Measurements from ENCODE around the gene GJA4. TPM values are rescaled to one million over a fixed set of nuclear protein-coding genes. Genes with fewer than 3 reads are reported as not detected.

The GJA4 gene
- total and polyA plus RNA-seq, 2 donors (not counting 1 experiment from before 2014, with no cell fraction given): not detected

DNA sequence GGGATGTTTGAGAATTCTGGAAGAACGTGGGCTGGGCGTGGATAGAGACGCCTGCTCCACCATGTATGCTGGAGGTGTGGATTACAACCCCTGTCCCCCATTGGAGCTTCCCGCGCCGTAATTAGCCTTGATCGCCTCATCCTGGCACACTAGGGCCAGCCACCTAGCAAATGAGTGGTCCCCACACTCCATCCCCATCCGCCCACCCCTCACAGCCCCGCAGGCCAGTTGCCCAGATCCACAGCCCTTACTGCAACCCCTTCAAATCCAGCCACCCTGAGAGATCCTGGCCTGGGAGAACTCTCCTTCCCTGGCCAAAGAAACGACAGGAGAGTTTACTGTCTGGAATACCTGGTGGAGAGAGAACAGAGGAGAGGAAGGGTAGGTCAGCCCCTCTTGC lies 375 bp upstream of the GJA4 start:
- H3K4me1 ChIP-seq (ENCODE audit: control insufficient read depth, extremely low read depth, insufficient read depth, low read length): peaks cover 2% of the 10 kb centered on the region
- H3K9ac ChIP-seq (ENCODE audit: insufficient read depth, low read length): no peak overlapping the region
- no peaks in the 10 kb centered on the region for H3K79me2 ChIP-seq (ENCODE audit: control insufficient read depth, insufficient read depth, low read length)
- no peaks in the 10 kb centered on the region for H4K20me1 ChIP-seq (ENCODE audit: control insufficient read depth, extremely low read depth, insufficient read depth, low read length)
- H3K4me2 ChIP-seq (ENCODE audit: extremely low read depth, insufficient read depth, low read length): no peak overlapping the region
- no peak for DNase-seq (ENCODE audit: low read depth in 2 of 2)
- no peak overlapping the region for H2AFZ ChIP-seq (ENCODE audit: low read length)
- H3K4me3 ChIP-seq (replicated peaks in 1 of 4; ENCODE audit: control extremely low read depth in 1 of 4, insufficient read depth in 1 of 4, low read depth in 3 of 4, low read length in 4 of 4): no peak overlapping the region
- no peak overlapping the region for H3K27ac ChIP-seq (ENCODE audit: insufficient read depth, low read length)
- H3K9me3 ChIP-seq (ENCODE audit: control insufficient read depth, insufficient read depth, low read depth, low read length): no peaks in the 10 kb centered on the region
- no peaks in the 10 kb centered on the region for H3K36me3 ChIP-seq (ENCODE audit: control insufficient read depth, insufficient read depth, low read length)
- H3K27me3 ChIP-seq (ENCODE audit: control insufficient read depth, insufficient read depth, low read length): peaks cover 22% of the 10 kb centered on the region
- no peak for TF ChIP-seq EZH2 (IDR thresholded peaks at IDR 0.05; ENCODE audit: low read length, missing control alignments)
- no peak for TF ChIP-seq CTCF (conservative IDR thresholded peaks at IDR 0.05 in 1 of 2, IDR thresholded peaks at IDR 0.05 in 1 of 2; ENCODE audit: low read depth in 1 of 2, low read length in 2 of 2)

DNA sequence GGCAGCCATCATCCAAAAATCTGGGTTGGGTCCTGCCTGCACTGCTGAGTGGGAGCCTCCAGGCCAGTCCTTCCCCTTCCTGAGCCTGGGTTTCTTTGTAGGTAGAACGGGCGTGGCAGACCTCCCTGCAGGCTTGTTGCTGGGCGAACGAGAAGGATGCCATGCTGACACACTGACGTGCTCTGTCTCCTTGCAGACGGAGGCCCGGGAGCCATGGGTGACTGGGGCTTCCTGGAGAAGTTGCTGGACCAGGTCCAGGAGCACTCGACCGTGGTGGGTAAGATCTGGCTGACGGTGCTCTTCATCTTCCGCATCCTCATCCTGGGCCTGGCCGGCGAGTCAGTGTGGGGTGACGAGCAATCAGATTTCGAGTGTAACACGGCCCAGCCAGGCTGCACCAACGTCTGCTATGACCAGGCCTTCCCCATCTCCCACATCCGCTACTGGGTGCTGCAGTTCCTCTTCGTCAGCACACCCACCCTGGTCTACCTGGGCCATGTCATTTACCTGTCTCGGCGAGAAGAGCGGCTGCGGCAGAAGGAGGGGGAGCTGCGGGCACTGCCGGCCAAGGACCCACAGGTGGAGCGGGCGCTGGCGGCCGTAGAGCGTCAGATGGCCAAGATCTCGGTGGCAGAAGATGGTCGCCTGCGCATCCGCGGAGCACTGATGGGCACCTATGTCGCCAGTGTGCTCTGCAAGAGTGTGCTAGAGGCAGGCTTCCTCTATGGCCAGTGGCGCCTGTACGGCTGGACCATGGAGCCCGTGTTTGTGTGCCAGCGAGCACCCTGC lies 1.4 kb downstream of the GJA4 start:
- Histone ChIP-seq H2AFZ (ENCODE audit: low read length) (no peak overlapping the region), H3K27ac (ENCODE audit: insufficient read depth, low read length) (no peak overlapping the region), H3K9me3 (ENCODE audit: control insufficient read depth, insufficient read depth, low read depth, low read length) (no peaks in the 10 kb centered on the region), H4K20me1 (ENCODE audit: control insufficient read depth, extremely low read depth, insufficient read depth, low read length) (no peaks in the 10 kb centered on the region), H3K4me2 (ENCODE audit: extremely low read depth, insufficient read depth, low read length) (no peak overlapping the region), H3K4me1 (ENCODE audit: control insufficient read depth, extremely low read depth, insufficient read depth, low read length) (no peaks in the 10 kb centered on the region), H3K79me2 (ENCODE audit: control insufficient read depth, insufficient read depth, low read length) (no peaks in the 10 kb centered on the region), H3K4me3 (replicated peaks in 1 of 4; ENCODE audit: control extremely low read depth in 1 of 4, insufficient read depth in 1 of 4, low read depth in 3 of 4, low read length in 4 of 4) (no peak overlapping the region), H3K9ac (ENCODE audit: insufficient read depth, low read length) (no peak overlapping the region), H3K36me3 (ENCODE audit: control insufficient read depth, insufficient read depth, low read length) (no peaks in the 10 kb centered on the region), H3K27me3 (ENCODE audit: control insufficient read depth, insufficient read depth, low read length) (peaks cover 22% of the 10 kb centered on the region)
- TF ChIP-seq EZH2 (IDR thresholded peaks at IDR 0.05; ENCODE audit: low read length, missing control alignments): no peak
- no peak for TF ChIP-seq CTCF (conservative IDR thresholded peaks at IDR 0.05 in 1 of 2, IDR thresholded peaks at IDR 0.05 in 1 of 2; ENCODE audit: low read depth in 1 of 2, low read length in 2 of 2)
- no peak for DNase-seq (ENCODE audit: low read depth in 2 of 2)

DNA sequence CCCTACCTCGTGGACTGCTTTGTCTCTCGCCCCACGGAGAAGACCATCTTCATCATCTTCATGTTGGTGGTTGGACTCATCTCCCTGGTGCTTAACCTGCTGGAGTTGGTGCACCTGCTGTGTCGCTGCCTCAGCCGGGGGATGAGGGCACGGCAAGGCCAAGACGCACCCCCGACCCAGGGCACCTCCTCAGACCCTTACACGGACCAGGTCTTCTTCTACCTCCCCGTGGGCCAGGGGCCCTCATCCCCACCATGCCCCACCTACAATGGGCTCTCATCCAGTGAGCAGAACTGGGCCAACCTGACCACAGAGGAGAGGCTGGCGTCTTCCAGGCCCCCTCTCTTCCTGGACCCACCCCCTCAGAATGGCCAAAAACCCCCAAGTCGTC lies 2.0 kb downstream of the GJA4 start:
- Histone ChIP-seq H3K4me2 (ENCODE audit: extremely low read depth, insufficient read depth, low read length) (no peak overlapping the region), H3K27me3 (ENCODE audit: control insufficient read depth, insufficient read depth, low read length) (peaks cover 22% of the 10 kb centered on the region), H3K9ac (ENCODE audit: insufficient read depth, low read length) (no peak overlapping the region), H3K9me3 (ENCODE audit: control insufficient read depth, insufficient read depth, low read depth, low read length) (no peaks in the 10 kb centered on the region), H4K20me1 (ENCODE audit: control insufficient read depth, extremely low read depth, insufficient read depth, low read length) (no peaks in the 10 kb centered on the region), H2AFZ (ENCODE audit: low read length) (no peak overlapping the region), H3K36me3 (ENCODE audit: control insufficient read depth, insufficient read depth, low read length) (no peaks in the 10 kb centered on the region), H3K4me3 (replicated peaks in 1 of 4; ENCODE audit: control extremely low read depth in 1 of 4, insufficient read depth in 1 of 4, low read depth in 3 of 4, low read length in 4 of 4) (no peak overlapping the region), H3K79me2 (ENCODE audit: control insufficient read depth, insufficient read depth, low read length) (no peaks in the 10 kb centered on the region), H3K27ac (ENCODE audit: insufficient read depth, low read length) (no peak overlapping the region), H3K4me1 (ENCODE audit: control insufficient read depth, extremely low read depth, insufficient read depth, low read length) (no peaks in the 10 kb centered on the region)
- TF ChIP-seq EZH2 (IDR thresholded peaks at IDR 0.05; ENCODE audit: low read length, missing control alignments) (no peak), CTCF (conservative IDR thresholded peaks at IDR 0.05 in 1 of 2, IDR thresholded peaks at IDR 0.05 in 1 of 2; ENCODE audit: low read depth in 1 of 2, low read length in 2 of 2) (no peak)
- no peak for DNase-seq (ENCODE audit: low read depth in 2 of 2)

Data from fibroblast of lung (primary cell).